KOPT-K1 (cell line): ENCODE measurements around the gene METTL2B.
"Not testable (repeated sequence)": the region's sequence is repeated elsewhere in the genome, so short reads cannot be mapped to it uniquely, and the experiment has no call there.

Source experiments
- H3K27ac ChIP-seq: fragments of 200-600 bp; sonication (generic); 2 replicates; pipeline ENCODE4 v1.5.1; 2016; ENCODE audit warnings: antibody characterized with exemption, mild to moderate bottlenecking, low read depth, low read length; ENCODE audit not compliant: poor library complexity, severe bottlenecking
- H3K36me3 ChIP-seq: fragments of 200-600 bp; sonication (generic); 2 replicates; pipeline ENCODE4 v1.5.1; 2017; ENCODE audit warnings: antibody characterized with exemption, mild to moderate bottlenecking, low read length, moderate library complexity; ENCODE audit not compliant: insufficient read depth
- H3K9me3 ChIP-seq: fragments of 200-600 bp; sonication (generic); 2 replicates; pipeline ENCODE4 v1.5.1; 2017; ENCODE audit warnings: antibody characterized with exemption, low read length, mild to moderate bottlenecking; ENCODE audit not compliant: insufficient read depth, poor library complexity, severe bottlenecking

The METTL2B gene

GRCh38 chr7:128479082-128479481 is 2.5 kb downstream of the METTL2B start:
- peaks cover 51% of the 10 kb centered on the region for H3K36me3 ChIP-seq
- H3K27ac ChIP-seq, H3K9me3 ChIP-seq: not testable (repeated sequence)

GRCh38 chr7:128488134-128488533 is 11.6 kb downstream of the METTL2B start:
- peaks cover 64% of the 10 kb centered on the region for H3K36me3 ChIP-seq
- not testable (repeated sequence) for H3K9me3 ChIP-seq, H3K27ac ChIP-seq

GRCh38 chr7:128497405-128497804 is 20.9 kb downstream of the METTL2B start:
- peaks cover 94% of the 10 kb centered on the region for H3K36me3 ChIP-seq

GRCh38 chr7:128505416-128505815 is 28.9 kb downstream of the METTL2B start:
- not testable (repeated sequence) for H3K9me3 ChIP-seq, H3K27ac ChIP-seq
- peaks cover 22% of the 10 kb centered on the region for H3K36me3 ChIP-seq

More at GRCh38 chr7:128497405-128497804, 20.9 kb downstream of the METTL2B start:
- H3K27ac ChIP-seq, result no peak overlapping the region
- no peaks in the 10 kb centered on the region for H3K9me3 ChIP-seq

GRCh38 chr7:128506819-128507218 is 30.3 kb downstream of the METTL2B start:
- not testable (repeated sequence) for H3K27ac ChIP-seq, H3K9me3 ChIP-seq, H3K36me3 ChIP-seq

- not testable (repeated sequence) for H3K27ac ChIP-seq, H3K9me3 ChIP-seq, H3K36me3 ChIP-seq
These were observed 30.9 kb downstream of the METTL2B start for GRCh38 chr7:128507321-128507993.

- H3K27ac ChIP-seq, H3K9me3 ChIP-seq, H3K36me3 ChIP-seq: not testable (repeated sequence)
These were observed 35.1 kb downstream of the METTL2B start for GRCh38 chr7:128511692-128512091.

- not testable (repeated sequence) for H3K9me3 ChIP-seq, H3K36me3 ChIP-seq, H3K27ac ChIP-seq
These were observed 38.7 kb downstream of the METTL2B start for GRCh38 chr7:128515232-128515631.

GRCh38 chr7:128517023-128517422 is 40.5 kb downstream of the METTL2B start:
- not testable (repeated sequence) for H3K9me3 ChIP-seq, H3K27ac ChIP-seq, H3K36me3 ChIP-seq

- H3K27ac ChIP-seq, result not testable (repeated sequence)
These were observed 46.8 kb downstream of the METTL2B start for GRCh38 chr7:128523226-128523931.

GRCh38 chr7:128523932-128524524 is 47.5 kb downstream of the METTL2B start:
- H3K9me3 ChIP-seq, H3K36me3 ChIP-seq, H3K27ac ChIP-seq: not testable (repeated sequence)

More at GRCh38 chr7:128523226-128523931, 46.8 kb downstream of the METTL2B start:
- not testable (repeated sequence) for H3K9me3 ChIP-seq, H3K36me3 ChIP-seq

GRCh38 chr7:128525584-128525983 is 49.0 kb downstream of the METTL2B start:
- not testable (repeated sequence) for H3K9me3 ChIP-seq, H3K36me3 ChIP-seq, H3K27ac ChIP-seq

GRCh38 chr7:128526062-128526466 is 49.5 kb downstream of the METTL2B start:
- not testable (repeated sequence) for H3K36me3 ChIP-seq, H3K27ac ChIP-seq, H3K9me3 ChIP-seq

GRCh38 chr7:128529191-128529590 is 52.6 kb downstream of the METTL2B start:
- not testable (repeated sequence) for H3K9me3 ChIP-seq, H3K27ac ChIP-seq, H3K36me3 ChIP-seq

GRCh38 chr7:128530121-128530854 is 53.7 kb downstream of the METTL2B start:
- H3K36me3 ChIP-seq, result peaks cover 19% of the 10 kb centered on the region
- H3K9me3 ChIP-seq, result not testable (repeated sequence)
- peak overlapping the region; percentile 68 for H3K27ac ChIP-seq
